Panc1 (cell line): Measurements from ENCODE around the gene UBASH3A. TPM values are rescaled to one million over a fixed set of nuclear protein-coding genes. Genes with fewer than 3 reads are reported as not detected.

Source experiments
- ATAC-seq: fragments of 200-7000 bp; cut with Tn5 transposase; 2 replicates; pipeline ENCODE4 v1.9.1; 2020; ENCODE audit warnings: mild to moderate bottlenecking, moderate library complexity
- BruUV-seq: library from RNA; stranded (reverse); fragments of 400-500 nt; replicated peaks from 2 replicates; lab custom pipeline; 2021; lab: Mats Ljungman, UMichigan
- CTCF ChIA-PET: fragments of 300-600 bp; sonication (Branson Sonifier 250); formaldehyde crosslinking; loops from one replicate; lab custom pipeline; 2022; ENCODE audit warnings: antibody characterized with exemption; lab: Charles Lee
- POLR2A ChIA-PET: fragments of 300-600 bp; sonication (Branson Sonifier 250); formaldehyde crosslinking; loops from one replicate; lab custom pipeline; 2022; ENCODE audit warnings: antibody characterized with exemption; lab: Charles Lee
- DNase-seq: peaks from one replicate; pipeline ENCODE4 v3.0.0-alpha.2; 2010; ENCODE audit warnings: low read depth, low spot score
- H3K27ac ChIP-seq: 2 replicates; pipeline ENCODE4 v1.5.1; 2011; ENCODE audit warnings: mild to moderate bottlenecking, low read length, inconsistent platforms
- H3K27me3 ChIP-seq: fragments of 200-500 bp; sonication (Bioruptor generic); 2 replicates; pipeline ENCODE4 v1.6.0; 2014; ENCODE audit warnings: low read length, inconsistent platforms; ENCODE audit not compliant: control insufficient read depth, insufficient read depth
- H3K36me3 ChIP-seq: fragments of 200-500 bp; sonication (Bioruptor generic); 2 replicates; pipeline ENCODE4 v1.5.1; 2014; ENCODE audit warnings: inconsistent platforms, mild to moderate bottlenecking, low read length, moderate library complexity; ENCODE audit not compliant: control insufficient read depth, insufficient read depth
- H3K4me1 ChIP-seq: 2 replicates; pipeline ENCODE4 v1.5.1; 2011; ENCODE audit warnings: inconsistent platforms, mild to moderate bottlenecking, low read length, moderate library complexity; ENCODE audit not compliant: control insufficient read depth, insufficient read depth
- H3K4me3 ChIP-seq, 2 experiments: 2 replicates each; pipeline ENCODE4 v1.5.1; 2011 to 2012; ENCODE audit warnings: low read depth in 2 of 2, low read length in 2 of 2, mild to moderate bottlenecking in 2 of 2, inconsistent platforms in 1 of 2, moderate library complexity in 1 of 2
- H3K9me3 ChIP-seq: fragments of 200-500 bp; sonication (Bioruptor generic); 2 replicates; pipeline ENCODE4 v1.5.1; 2014; ENCODE audit warnings: low read depth, mild to moderate bottlenecking, inconsistent platforms, low read length, moderate library complexity; ENCODE audit not compliant: control insufficient read depth, insufficient read depth
- CTCF ChIP-seq: fragments of 450-650 bp; IDR thresholded peaks from 2 replicates; pipeline ENCODE4 v1.5.1; 2017; ENCODE audit warnings: mild to moderate bottlenecking
- POLR2AphosphoS5 ChIP-seq: IDR thresholded peaks from 2 replicates; pipeline ENCODE4 v1.6.1; 2012; ENCODE audit warnings: mild to moderate bottlenecking, low read depth, low read length, moderate library complexity
- REST ChIP-seq, 2 experiments: IDR thresholded peaks; 2 replicates each; pipeline ENCODE4 v1.6.1; 2011 to 2012; ENCODE audit warnings: low read depth in 2 of 2, control low read depth in 1 of 2, low read length in 1 of 2, mild to moderate bottlenecking in 1 of 2, moderate library complexity in 1 of 2; ENCODE audit not compliant: insufficient read depth in 1 of 2
- SIN3A ChIP-seq: IDR thresholded peaks from 2 replicates; pipeline ENCODE4 v1.6.1; 2012; ENCODE audit warnings: low read depth, mild to moderate bottlenecking, low read length, moderate library complexity, borderline replicate concordance; ENCODE audit not compliant: insufficient read depth
- TCF7L2 ChIP-seq: IDR thresholded peaks from 2 replicates; pipeline ENCODE4 v1.6.1; 2011; ENCODE audit warnings: mild to moderate bottlenecking, low read depth, low read length, inconsistent platforms
- in situ Hi-C: cut with HindIII; loops from 2 replicates; pipeline ENCODE4 v1.10.0; 2016; ENCODE audit warnings: low sequenced_read_pairs, low pct_unique_long_range_greater_than_20kb
- intact Hi-C: fragments of 100-400 bp; cut with micrococcal nuclease; formaldehyde crosslinking; loops from one replicate; pipeline ENCODE4 v1.10.0; 2022; ENCODE audit not compliant: unreplicated experiment
- total RNA-seq: library from RNA; stranded (reverse); gene quantifications from one replicate; pipeline ENCODE4 v1.2.1, GENCODE V29; 2021; ENCODE audit not compliant: unreplicated experiment

The UBASH3A gene
- total RNA-seq, 1 experiment from 2014 or later = 0.33 TPM

- in situ Hi-C loops = no loop called here
- DNase-seq = no peak
- Histone ChIP-seq H3K4me1 (no peaks in the 10 kb centered on the region; the same call in 1 of the 2 replicates), H3K27ac (no peak overlapping the region), H3K27me3 (no peaks in the 10 kb centered on the region), H3K36me3 (no peaks in the 10 kb centered on the region), H3K9me3 (no peaks in the 10 kb centered on the region), H3K4me3 (no peak overlapping the region)
- ChIA-PET POLR2A (no interaction called here), CTCF (no interaction called here)
- no peak for TF ChIP-seq REST (IDR thresholded peaks at IDR 0.05; ENCODE audit: insufficient read depth in 1 of 2, low read depth in 2 of 2, low read length in 1 of 2)
- TF ChIP-seq POLR2AphosphoS5 = no peak
- TF ChIP-seq CTCF = no peak
- no peak for TF ChIP-seq TCF7L2
- no peak for TF ChIP-seq SIN3A
- intact Hi-C loops = no loop called here
- no TSS peak for BruUV-seq
- peak; percentile 77 for ATAC-seq
Observed at GRCh38 chr21:42414928-42415769, 11.4 kb downstream of the UBASH3A start.

- CTCF ChIA-PET = no interaction called here
- DNase-seq = no peak
- TF ChIP-seq SIN3A = no peak
- TF ChIP-seq REST (IDR thresholded peaks at IDR 0.05; ENCODE audit: insufficient read depth in 1 of 2, low read depth in 2 of 2, low read length in 1 of 2) = no peak
- TF ChIP-seq TCF7L2 = no peak
- TF ChIP-seq CTCF = no peak
- TF ChIP-seq POLR2AphosphoS5 = no peak
Observed at GRCh38 chr21:42417533-42417932, 13.8 kb downstream of the UBASH3A start.

More at GRCh38 chr21:42417533-42417932, 13.8 kb downstream of the UBASH3A start:
- Histone ChIP-seq H3K27me3 (no peaks in the 10 kb centered on the region), H3K36me3 (no peaks in the 10 kb centered on the region), H3K4me3 (no peak overlapping the region), H3K9me3 (no peaks in the 10 kb centered on the region), H3K27ac (no peak overlapping the region), H3K4me1 (no peaks in the 10 kb centered on the region; the same call in 1 of the 2 replicates)
- no peak for ATAC-seq
- BruUV-seq = no TSS peak
- in situ Hi-C loops = no loop called here
- POLR2A ChIA-PET = no interaction called here
- intact Hi-C loops = no loop called here
